ENCODE results near the gene POTEI.
"Not testable (repeated sequence)": the region's sequence is repeated elsewhere in the genome, so short reads cannot be mapped to it uniquely, and the experiment has no call there.

POTEI gene

DNA sequence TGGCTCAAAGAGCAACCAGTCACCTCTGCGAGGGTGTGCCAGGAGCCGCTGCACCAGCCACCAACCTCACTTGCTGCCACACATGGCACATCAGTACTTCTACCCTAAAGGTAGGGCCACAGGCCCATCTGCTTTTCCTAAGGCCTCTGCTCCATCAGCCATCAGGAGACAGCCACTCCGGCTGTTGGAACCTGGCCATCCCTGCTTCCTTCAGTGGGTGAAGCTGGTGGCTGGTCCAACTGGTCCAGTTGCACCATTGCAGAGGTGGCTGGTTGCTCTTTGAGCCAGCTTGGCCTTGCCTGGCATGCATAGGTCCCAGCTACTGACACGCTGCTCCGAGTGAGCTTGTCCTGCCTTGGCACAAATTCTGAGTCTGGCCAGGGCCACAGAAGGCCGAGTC is 53.7 kb downstream of the POTEI start:
- DNase-seq (ENCODE audit: low read depth in 2 of 2) = not testable (repeated sequence)

DNA sequence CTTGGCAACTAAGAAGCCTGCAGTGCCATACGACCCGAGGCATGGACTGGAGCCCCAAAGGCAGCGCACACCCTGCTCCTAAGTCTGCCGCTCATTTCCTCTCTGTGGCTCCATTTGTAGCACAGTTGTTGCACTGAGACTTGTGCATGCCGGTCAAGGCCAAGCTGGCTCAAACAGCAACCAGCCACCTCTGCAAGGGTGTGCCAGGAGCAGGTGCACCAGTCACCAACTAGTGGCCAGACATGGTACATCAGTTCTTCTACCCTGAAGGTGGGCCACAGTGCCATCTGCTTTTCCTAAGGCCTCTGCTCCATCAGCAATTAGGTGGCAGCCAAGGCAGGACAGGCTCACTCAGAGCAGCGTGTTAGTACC is 54.4 kb downstream of the POTEI start:
- DNase-seq (ENCODE audit: low read depth in 2 of 2) = not testable (repeated sequence)

DNA sequence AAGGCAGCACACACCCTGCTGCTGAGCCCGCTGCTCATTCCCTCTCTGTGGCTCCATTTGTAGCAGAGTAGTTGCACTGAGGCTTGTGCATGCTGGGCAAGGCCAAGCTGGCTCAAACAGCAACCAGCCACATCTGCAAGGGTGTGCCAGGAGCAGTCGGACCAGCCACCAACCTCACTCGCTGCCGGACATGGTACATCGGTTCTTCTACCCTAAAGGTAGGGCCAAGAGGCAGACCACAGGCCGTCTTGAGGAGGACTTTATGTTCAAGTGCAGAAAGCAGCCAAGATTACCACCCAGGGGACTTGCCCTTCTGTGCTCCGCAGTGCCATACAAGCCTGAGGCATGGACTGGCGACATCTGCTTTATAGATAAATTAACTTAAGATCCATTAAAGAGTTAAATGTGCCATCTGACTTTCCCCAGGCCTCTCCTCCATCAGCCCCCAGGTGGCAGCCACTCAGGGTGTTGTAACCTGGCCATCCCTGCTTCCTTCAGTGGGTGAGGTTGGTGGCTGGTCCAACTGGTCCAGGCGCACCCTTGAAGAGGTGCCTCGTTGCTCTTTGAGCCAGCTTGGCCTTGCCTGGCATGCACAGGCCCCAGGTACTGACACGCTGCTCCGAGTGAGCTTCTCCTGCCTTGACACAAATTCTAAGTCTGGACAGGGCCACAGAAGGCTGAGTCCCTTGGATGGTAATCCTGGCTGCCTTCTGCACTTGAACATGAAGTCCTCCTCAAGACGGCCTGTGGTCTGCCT is 55.0 kb downstream of the POTEI start:
- DNase-seq (ENCODE audit: low read depth in 2 of 2) = not testable (repeated sequence)

DNA sequence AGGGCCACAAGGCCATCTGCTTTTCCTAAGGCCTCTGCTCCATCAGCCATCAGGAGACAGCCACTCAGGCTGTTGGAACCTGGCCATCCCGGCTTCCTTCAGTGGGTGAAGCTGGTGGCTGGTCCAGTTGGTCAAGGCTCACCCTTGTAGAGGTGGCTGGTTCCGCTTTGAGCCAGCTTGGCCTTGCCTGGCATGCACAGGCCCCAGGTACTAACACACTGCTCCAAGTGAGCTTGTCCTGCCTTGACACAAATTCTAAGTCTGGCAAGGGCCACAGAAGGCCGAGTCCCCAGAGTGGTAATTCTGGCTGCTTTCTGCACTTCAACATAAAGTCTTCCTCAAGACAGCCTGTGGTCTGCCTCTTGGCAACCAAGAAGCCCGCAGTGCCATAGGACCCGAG is 56.2 kb downstream of the POTEI start:
- not testable (repeated sequence) for DNase-seq (ENCODE audit: low read depth in 2 of 2)

GRCh38 chr2:130451823-130452222 is 57.3 kb downstream of the POTEI start:
- DNase-seq (ENCODE audit: low read depth in 2 of 2) = not testable (repeated sequence)

DNA sequence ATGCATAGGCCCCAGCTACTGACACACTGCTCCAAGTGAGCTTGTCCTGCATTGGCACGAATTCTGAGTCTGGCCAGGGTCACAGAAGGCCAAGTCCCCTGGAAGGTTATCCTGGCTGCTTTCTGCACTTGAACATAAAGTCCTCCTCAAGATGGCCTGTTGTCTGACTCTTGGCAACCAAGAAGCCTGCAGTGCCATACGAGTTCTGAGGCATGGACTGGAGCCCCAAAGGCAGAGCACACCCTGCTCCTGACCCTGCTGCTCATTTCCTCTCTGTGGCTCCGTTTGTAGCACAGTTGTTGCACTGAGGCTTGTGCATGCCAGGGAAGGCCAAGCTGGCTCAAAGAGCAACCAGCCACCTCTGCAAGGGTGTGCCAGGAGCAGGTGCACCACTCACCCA is 57.9 kb downstream of the POTEI start:
- DNase-seq (ENCODE audit: low read depth in 2 of 2) = not testable (repeated sequence)

- not testable (repeated sequence) for DNase-seq (ENCODE audit: low read depth in 2 of 2)
These were observed 58.8 kb downstream of the POTEI start for GRCh38 chr2:130450366-130450765.

DNA sequence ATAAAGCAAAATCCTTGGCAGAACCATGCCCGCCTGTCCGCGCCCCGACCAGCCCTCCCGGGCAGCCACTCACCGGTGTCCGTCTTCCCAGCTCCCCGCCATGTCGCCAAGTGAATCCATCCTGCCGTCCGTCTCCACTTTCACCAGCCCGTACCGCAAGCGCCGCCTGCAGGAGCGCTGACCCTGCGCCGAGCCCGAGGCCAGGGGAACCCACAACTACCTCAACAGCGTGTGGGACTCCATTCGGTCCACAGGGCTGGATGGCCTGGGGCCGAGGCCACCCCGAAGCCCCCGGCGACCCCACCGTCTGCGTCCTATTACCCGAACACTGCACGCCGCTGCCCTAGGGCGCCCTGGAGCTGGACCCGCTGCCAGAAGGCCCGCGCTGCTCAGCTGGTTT is 81.5 kb downstream of the POTEI start:
- DNase-seq (ENCODE audit: low read depth in 2 of 2) = not testable (repeated sequence)

- DNase-seq (ENCODE audit: low read depth in 2 of 2) = not testable (repeated sequence)
These were observed 90.3 kb downstream of the POTEI start for GRCh38 chr2:130418845-130419244.

- not testable (repeated sequence) for DNase-seq (ENCODE audit: low read depth in 2 of 2)
These were observed 92.4 kb downstream of the POTEI start for GRCh38 chr2:130416693-130417092.

Data from stimulated activated CD8-positive, alpha-beta memory T cell treated with anti-CD3 and anti-CD28 coated beads, Interleukin-2, amount 100 ng/mL, for 1 hour (primary cell).